Stimulated activated CD8-positive, alpha-beta memory T cell treated with anti-CD3 and anti-CD28 coated beads, Interleukin-4, amount 100 ng/mL, for 24 hours (primary cell): ENCODE results near the gene ADAMTS13.

Source experiments
- DNase-seq: peaks from one replicate; pipeline ENCODE4 v3.0.0-alpha.2; 2020; ENCODE audit warnings: low read depth

The ADAMTS13 gene

GRCh38 chr9:133472277-133472645 is 50.1 kb downstream of the ADAMTS13 start:
- DNase-seq: no peak

- no peak for DNase-seq
Observed at GRCh38 chr9:133472753-133473378, 50.7 kb downstream of the ADAMTS13 start.

- no peak for DNase-seq
Observed at GRCh38 chr9:133473743-133474142, 51.6 kb downstream of the ADAMTS13 start.

GRCh38 chr9:133474215-133474614 is 52.0 kb downstream of the ADAMTS13 start:
- DNase-seq: no peak

- DNase-seq: no peak
Observed at GRCh38 chr9:133474853-133475252, 52.7 kb downstream of the ADAMTS13 start.

- no peak for DNase-seq
Observed at GRCh38 chr9:133475292-133476012, 53.3 kb downstream of the ADAMTS13 start.

GRCh38 chr9:133476036-133476931 is 54.1 kb downstream of the ADAMTS13 start:
- DNase-seq: no peak

- DNase-seq: no peak
Observed at GRCh38 chr9:133476941-133477340, 54.8 kb downstream of the ADAMTS13 start.

- no peak for DNase-seq
Observed at GRCh38 chr9:133477461-133477860, 55.3 kb downstream of the ADAMTS13 start.

GRCh38 chr9:133477992-133478850 is 56.1 kb downstream of the ADAMTS13 start:
- no peak for DNase-seq

- DNase-seq: peak; percentile 80
Observed at GRCh38 chr9:133478851-133479711, 56.9 kb downstream of the ADAMTS13 start, which contains the start of gene SLC2A6. Gene SLC2A6 (minus strand): TSS chr9:133479099. CDS start chr9:133479059, 40 bp downstream.

- DNase-seq: no peak
Observed at GRCh38 chr9:133483611-133484010, 61.4 kb downstream of the ADAMTS13 start.

GRCh38 chr9:133484671-133485437 is 62.7 kb downstream of the ADAMTS13 start:
- DNase-seq: no peak

GRCh38 chr9:133485531-133486260 is 63.5 kb downstream of the ADAMTS13 start:
- DNase-seq: no peak

GRCh38 chr9:133487331-133487725 is 65.2 kb downstream of the ADAMTS13 start:
- no peak for DNase-seq

- DNase-seq: no peak
Observed at GRCh38 chr9:133488686-133489252, 66.6 kb downstream of the ADAMTS13 start.

GRCh38 chr9:133489253-133490190 is 67.4 kb downstream of the ADAMTS13 start:
- no peak for DNase-seq

GRCh38 chr9:133490201-133490681 is 68.1 kb downstream of the ADAMTS13 start:
- no peak for DNase-seq
